ENCODE results near the gene MRPS26. TPM values are rescaled to one million over a fixed set of nuclear protein-coding genes. Genes with fewer than 3 reads are reported as not detected.
"Not testable (repeated sequence)": the region's sequence is repeated elsewhere in the genome, so short reads cannot be mapped to it uniquely, and the experiment has no call there.

Gene MRPS26
- total RNA-seq, 2 donors from 2014 or later = 40.6 to 46.6 TPM

GRCh38 chr20:3046677-3047462, 1.0 kb downstream of the MRPS26 start:
- peak overlapping the region in 1 of 2 donors; percentile 90 for H3K27ac ChIP-seq
- H3K4me3 ChIP-seq = peak overlapping the region; percentile 97
- no peaks in the 10 kb centered on the region for H3K9me3 ChIP-seq
- H3K36me3 ChIP-seq = peaks cover 22% of the 10 kb centered on the region
- DNase-seq (ENCODE audit: low spot score) = no peak
- TF ChIP-seq CTCF (IDR thresholded peaks at IDR 0.05) = no peak
- no peaks in the 10 kb centered on the region for H3K27me3 ChIP-seq (replicated peaks; ENCODE audit: insufficient read depth)
- H3K4me1 ChIP-seq (ENCODE audit: control insufficient read depth in 1 of 2, low read depth in 2 of 2) = peaks cover 17 to 33% of the 10 kb centered on the region in 2 donors
- no peak for ATAC-seq (ENCODE audit: insufficient number of reproducible peaks, low FRiP score, low read depth)

- Histone ChIP-seq H3K27ac (no peak overlapping the region), H3K9me3 (no peaks in the 10 kb centered on the region), H3K36me3 (peaks cover 22% of the 10 kb centered on the region), H3K27me3 (replicated peaks; ENCODE audit: insufficient read depth) (no peaks in the 10 kb centered on the region), H3K4me3 (no peak overlapping the region), H3K4me1 (ENCODE audit: control insufficient read depth in 1 of 2, low read depth in 2 of 2) (peaks cover 14 to 24% of the 10 kb centered on the region in 2 donors)
- DNase-seq (ENCODE audit: low spot score) (no peak), ATAC-seq (ENCODE audit: insufficient number of reproducible peaks, low FRiP score, low read depth) (no peak)
- no peak for TF ChIP-seq CTCF (IDR thresholded peaks at IDR 0.05)
Measured at GRCh38 chr20:3047486-3048419, 1.9 kb downstream of the MRPS26 start.

GRCh38 chr20:3051385-3052019, 5.7 kb downstream of the MRPS26 start:
- no peak for TF ChIP-seq CTCF (IDR thresholded peaks at IDR 0.05)
- peaks cover 10 to 12% of the 10 kb centered on the region in 2 donors for H3K4me1 ChIP-seq (ENCODE audit: control insufficient read depth in 1 of 2, low read depth in 2 of 2)
- peaks cover 22% of the 10 kb centered on the region for H3K36me3 ChIP-seq
- no peak overlapping the region for H3K27ac ChIP-seq
- H3K4me3 ChIP-seq = no peak overlapping the region
- no peak for DNase-seq (ENCODE audit: low spot score)
- H3K9me3 ChIP-seq = no peaks in the 10 kb centered on the region
- no peaks in the 10 kb centered on the region for H3K27me3 ChIP-seq (replicated peaks; ENCODE audit: insufficient read depth)
- no peak for ATAC-seq (ENCODE audit: insufficient number of reproducible peaks, low FRiP score, low read depth)

- no peak for ATAC-seq (ENCODE audit: insufficient number of reproducible peaks, low FRiP score, low read depth)
- Histone ChIP-seq H3K36me3 (no peaks in the 10 kb centered on the region), H3K27me3 (replicated peaks; ENCODE audit: insufficient read depth) (no peaks in the 10 kb centered on the region), H3K4me3 (no peak overlapping the region), H3K4me1 (ENCODE audit: control insufficient read depth in 1 of 2, low read depth in 2 of 2) (no peaks in the 10 kb centered on the region), H3K9me3 (no peaks in the 10 kb centered on the region), H3K27ac (no peak overlapping the region)
- DNase-seq (ENCODE audit: low spot score) = no peak
- no peak for TF ChIP-seq CTCF (IDR thresholded peaks at IDR 0.05)
Measured at GRCh38 chr20:3059489-3059888, 13.6 kb downstream of the MRPS26 start.

- not testable (repeated sequence) for H3K36me3 ChIP-seq; H3K4me1 ChIP-seq (ENCODE audit: control insufficient read depth in 1 of 2, low read depth in 2 of 2); ATAC-seq (ENCODE audit: insufficient number of reproducible peaks, low FRiP score, low read depth); H3K4me3 ChIP-seq; DNase-seq (ENCODE audit: low spot score); H3K9me3 ChIP-seq; H3K27ac ChIP-seq; H3K27me3 ChIP-seq (replicated peaks; ENCODE audit: insufficient read depth)
Measured at GRCh38 chr20:3064119-3064518, 18.3 kb downstream of the MRPS26 start.

Measured in thoracic aorta (tissue), 2 donors.